Caco-2 (cell line): ENCODE measurements around the gene KIAA1671. TPM values are rescaled to one million over a fixed set of nuclear protein-coding genes. Genes with fewer than 3 reads are reported as not detected.

Experiments used
- BruUV-seq: library from RNA; stranded (reverse); fragments of 400-500 nt; replicated peaks from 2 replicates; lab custom pipeline; 2021; lab: Mats Ljungman, UMichigan
- CTCF ChIA-PET: fragments of 300-600 bp; sonication (Branson Sonifier 250); formaldehyde crosslinking; loops from one replicate; lab custom pipeline; 2022; ENCODE audit warnings: antibody characterized with exemption; lab: Charles Lee
- POLR2A ChIA-PET: fragments of 300-600 bp; sonication (Branson Sonifier 250); formaldehyde crosslinking; loops from one replicate; lab custom pipeline; 2022; ENCODE audit warnings: antibody characterized with exemption; lab: Charles Lee
- DNase-seq, 2 experiments: peaks; one replicate each; pipeline versions ENCODE4 v3.0.0 to v3.0.0-alpha.2; 2020 to 2022
- H3K27me3 ChIP-seq: replicated peaks from 2 replicates; pipeline ENCODE4 v1.6.0; 2011; ENCODE audit warnings: low read length; ENCODE audit not compliant: control insufficient read depth, insufficient read depth
- H3K36me3 ChIP-seq: 2 replicates; pipeline ENCODE4 v1.5.1; 2011; ENCODE audit warnings: low read length; ENCODE audit not compliant: control insufficient read depth, insufficient read depth
- H3K4me1 ChIP-seq: fragments of 250-450 bp; sonication (Bioruptor Pico); 2 replicates; pipeline ENCODE4 v1.5.1; 2020; ENCODE audit warnings: mild to moderate bottlenecking
- H3K4me3 ChIP-seq: 2 replicates; pipeline ENCODE4 v1.5.1; 2011; ENCODE audit warnings: low read depth, mild to moderate bottlenecking, control low read depth, low read length
- H3K9me3 ChIP-seq: fragments of 250-450 bp; sonication (Bioruptor Pico); 2 replicates; pipeline ENCODE4 v1.5.1; 2020; ENCODE audit warnings: mild to moderate bottlenecking, moderate library complexity
- H3K27ac Mint-ChIP-seq: one replicate; pipeline ENCODE4 v1.8.0; 2022; ENCODE audit warnings: mixed read lengths; ENCODE audit not compliant: unreplicated experiment
- H3K27me3 Mint-ChIP-seq: one replicate; pipeline ENCODE4 v1.8.0; 2022; ENCODE audit warnings: mixed read lengths; ENCODE audit not compliant: insufficient read depth, unreplicated experiment
- H3K36me3 Mint-ChIP-seq: one replicate; pipeline ENCODE4 v1.8.0; 2022; ENCODE audit warnings: mild to moderate bottlenecking, mixed read lengths; ENCODE audit not compliant: insufficient read depth, unreplicated experiment
- H3K4me1 Mint-ChIP-seq: one replicate; pipeline ENCODE4 v1.8.0; 2022; ENCODE audit warnings: low read depth, mixed read lengths; ENCODE audit not compliant: unreplicated experiment
- H3K4me3 Mint-ChIP-seq: one replicate; pipeline ENCODE4 v1.8.0; 2022; ENCODE audit warnings: mild to moderate bottlenecking, moderate library complexity, mixed read lengths; ENCODE audit not compliant: unreplicated experiment
- H3K9me3 Mint-ChIP-seq: one replicate; pipeline ENCODE4 v1.8.0; 2022; ENCODE audit warnings: mixed read lengths; ENCODE audit not compliant: unreplicated experiment
- CTCF ChIP-seq, 2 experiments: fragments of 200-600 bp in 1 of 2; IDR thresholded peaks; 1 replicate in 1 of 2; 2 replicates in 1 of 2; pipeline versions ENCODE4 v1.5.1 to v1.8.0; 2011 to 2022; ENCODE audit warnings: antibody characterized with exemption in 1 of 2, control low read depth in 1 of 2, inconsistent platforms in 1 of 2, low read depth in 1 of 2, low read length in 1 of 2, mild to moderate bottlenecking in 1 of 2, moderate library complexity in 1 of 2; ENCODE audit not compliant: insufficient read depth in 1 of 2, severe bottlenecking in 1 of 2, unreplicated experiment in 1 of 2
- intact Hi-C: fragments of 100-400 bp; cut with micrococcal nuclease; formaldehyde crosslinking; loops from one replicate; pipeline ENCODE4 v1.10.0; 2022; ENCODE audit not compliant: unreplicated experiment
- total RNA-seq: library from RNA; stranded (reverse); gene quantifications from 2 replicates; pipeline ENCODE4 v1.2.3, GENCODE V29; 2022

KIAA1671 gene
- total RNA-seq, 1 experiment from 2014 or later = 28.6 TPM

- H3K9me3 Mint-ChIP-seq = no peaks in the 10 kb centered on the region
- Histone ChIP-seq H3K27me3 (no peaks in the 10 kb centered on the region), H3K9me3 (no peaks in the 10 kb centered on the region), H3K36me3 (no peaks in the 10 kb centered on the region), H3K4me3 (no peak overlapping the region), H3K4me1 (no peaks in the 10 kb centered on the region)
- TF ChIP-seq CTCF (IDR thresholded peaks at IDR 0.05; ENCODE audit: insufficient read depth in 1 of 2, low read depth in 1 of 2, low read length in 1 of 2, severe bottlenecking in 1 of 2, unreplicated experiment in 1 of 2) = no peak
- H3K27ac Mint-ChIP-seq = no peak overlapping the region
- ChIA-PET CTCF (no interaction called here), POLR2A (no interaction called here)
- peaks cover 12% of the 10 kb centered on the region for H3K36me3 Mint-ChIP-seq
- no peaks in the 10 kb centered on the region for H3K27me3 Mint-ChIP-seq
- intact Hi-C loops = no loop called here
- no peak overlapping the region for H3K4me3 Mint-ChIP-seq
- H3K4me1 Mint-ChIP-seq = peaks cover 14% of the 10 kb centered on the region
- no TSS peak for BruUV-seq
- DNase-seq = no peak
Observed at GRCh38 chr22:25067851-25068421, 115.4 kb downstream of the KIAA1671 start.

DNA sequence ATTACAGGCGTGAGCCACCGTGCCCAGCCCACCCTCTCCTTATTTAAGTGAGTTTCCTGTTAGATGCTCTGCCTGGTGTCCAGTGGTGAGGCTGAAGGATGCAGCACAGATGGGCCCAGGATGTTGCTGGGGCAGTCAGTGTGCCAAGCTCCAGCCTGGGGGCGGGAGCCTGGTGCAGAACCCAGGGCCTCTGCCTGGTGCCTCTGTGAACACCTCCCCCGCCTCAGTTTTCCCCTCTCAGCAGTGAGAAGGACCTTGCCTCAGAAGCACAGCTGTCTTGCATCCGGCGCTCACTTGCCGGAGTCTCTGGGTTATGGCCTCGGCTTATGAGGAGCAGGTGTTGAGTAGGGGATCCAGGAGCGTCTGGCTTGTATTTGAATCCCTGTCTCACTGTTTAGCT, 116.2 kb downstream of the KIAA1671 start:
- no peaks in the 10 kb centered on the region for H3K27me3 ChIP-seq
- H3K4me3 Mint-ChIP-seq = no peak overlapping the region
- H3K27me3 Mint-ChIP-seq = no peaks in the 10 kb centered on the region
- peaks cover 11% of the 10 kb centered on the region for H3K36me3 Mint-ChIP-seq
- H3K9me3 Mint-ChIP-seq = no peaks in the 10 kb centered on the region
- no peak overlapping the region for H3K27ac Mint-ChIP-seq
- DNase-seq = no peak
- H3K4me1 ChIP-seq = no peaks in the 10 kb centered on the region
- no peaks in the 10 kb centered on the region for H3K9me3 ChIP-seq
- TF ChIP-seq CTCF (IDR thresholded peaks at IDR 0.05; ENCODE audit: insufficient read depth in 1 of 2, low read depth in 1 of 2, low read length in 1 of 2, severe bottlenecking in 1 of 2, unreplicated experiment in 1 of 2) = no peak
- H3K36me3 ChIP-seq = no peaks in the 10 kb centered on the region
- H3K4me3 ChIP-seq = no peak overlapping the region
- intact Hi-C loops = no loop called here
- POLR2A ChIA-PET = no interaction called here
- peaks cover 14% of the 10 kb centered on the region for H3K4me1 Mint-ChIP-seq
- CTCF ChIA-PET = interaction anchor here (0.6 kb wide), 1 partner anchor 262 kb away, joined by 4 read pairs; the partner anchor contains the start of gene SGSM1
- no TSS peak for BruUV-seq

DNA sequence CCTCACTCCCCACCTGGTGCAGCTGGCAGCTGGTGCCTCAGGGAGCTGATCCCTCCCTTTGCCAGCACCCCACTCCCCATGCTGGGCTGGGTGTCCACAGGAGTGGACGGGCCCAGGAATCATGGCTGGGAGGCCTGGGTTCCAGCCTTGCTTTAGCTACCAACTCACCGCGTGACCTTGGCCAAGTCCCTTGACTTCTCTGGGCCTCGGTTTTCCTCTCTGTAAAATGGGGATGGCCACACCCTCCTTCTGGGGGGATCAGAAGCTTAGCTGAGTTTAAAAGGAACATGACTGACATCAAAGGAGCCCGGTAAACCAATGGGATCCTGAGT, 116.9 kb downstream of the KIAA1671 start:
- Mint-ChIP-seq H3K27me3 (no peaks in the 10 kb centered on the region), H3K27ac (no peak overlapping the region), H3K4me1 (peaks cover 14% of the 10 kb centered on the region), H3K36me3 (peaks cover 11% of the 10 kb centered on the region), H3K9me3 (no peaks in the 10 kb centered on the region), H3K4me3 (no peak overlapping the region)
- Histone ChIP-seq H3K4me1 (no peaks in the 10 kb centered on the region), H3K27me3 (no peaks in the 10 kb centered on the region), H3K36me3 (no peaks in the 10 kb centered on the region), H3K9me3 (no peaks in the 10 kb centered on the region), H3K4me3 (no peak overlapping the region)
- intact Hi-C loops = no loop called here
- ChIA-PET POLR2A (no interaction called here), CTCF (no interaction called here)
- no peak for TF ChIP-seq CTCF (IDR thresholded peaks at IDR 0.05; ENCODE audit: insufficient read depth in 1 of 2, low read depth in 1 of 2, low read length in 1 of 2, severe bottlenecking in 1 of 2, unreplicated experiment in 1 of 2)
- DNase-seq = no peak
- no TSS peak for BruUV-seq
